SK-N-SH treated with all-trans-retinoic acid at 6 μM for 48 hours (cell line): ENCODE results near the gene SLC34A1.

ENCODE experiments used
- PATZ1 ChIP-seq: fragments of 250-450 bp; sonication (Bioruptor Pico); IDR thresholded peaks from 2 replicates; pipeline ENCODE4 v1.8.0; 2020; ENCODE audit warnings: mild to moderate bottlenecking, moderate library complexity, borderline replicate concordance
- ZFP30 ChIP-seq: fragments of 450-650 bp; formaldehyde crosslinking; IDR thresholded peaks from 2 replicates; pipeline ENCODE4 v1.5.0; 2022; ENCODE audit warnings: mild to moderate bottlenecking, moderate library complexity
- ZNF70 ChIP-seq: fragments of 450-650 bp; formaldehyde crosslinking; IDR thresholded peaks from 2 replicates; pipeline ENCODE4 v1.5.0; 2020; ENCODE audit warnings: mild to moderate bottlenecking, moderate library complexity

- no peak for TF ChIP-seq ZNF70 (CRISPR knock-in tag)
- no peak for TF ChIP-seq ZFP30
- TF ChIP-seq PATZ1 (CRISPR knock-in tag): no peak
Observed at GRCh38 chr5:177446200-177447065, 62.2 kb downstream of the SLC34A1 start, which contains the start of gene PRR7.
